GM21619 (cell line): ENCODE measurements around the gene GPR35.

ENCODE experiments used
- ATAC-seq: cut with Tn5 transposase; IDR thresholded peaks from one replicate; pipeline ENCODE4 v1.9.1; 2021; ENCODE audit not compliant: unreplicated experiment

Gene GPR35

GRCh38 chr2:240588669-240589068 is 36.6 kb upstream of the GPR35 start:
- no peak for ATAC-seq

- no peak for ATAC-seq
Measured at GRCh38 chr2:240589375-240589774, 35.9 kb upstream of the GPR35 start.

- no peak for ATAC-seq
Measured at GRCh38 chr2:240589850-240590525, 35.3 kb upstream of the GPR35 start.

- no peak for ATAC-seq
Measured at GRCh38 chr2:240590681-240591111, 34.6 kb upstream of the GPR35 start.

- ATAC-seq = no peak
Measured at GRCh38 chr2:240591226-240591625, 34.1 kb upstream of the GPR35 start.

GRCh38 chr2:240591784-240592183 is 33.5 kb upstream of the GPR35 start:
- ATAC-seq = no peak

GRCh38 chr2:240593026-240593702 is 32.1 kb upstream of the GPR35 start:
- no peak for ATAC-seq

- ATAC-seq = no peak
Measured at GRCh38 chr2:240593703-240594451, 31.4 kb upstream of the GPR35 start.

- no peak for ATAC-seq
Measured at GRCh38 chr2:240594511-240595380, 30.5 kb upstream of the GPR35 start.

- no peak for ATAC-seq
Measured at GRCh38 chr2:240595381-240596079, 29.8 kb upstream of the GPR35 start.

- ATAC-seq = no peak
Measured at GRCh38 chr2:240596080-240596460, 29.2 kb upstream of the GPR35 start.

GRCh38 chr2:240596491-240596931 is 28.8 kb upstream of the GPR35 start:
- ATAC-seq = no peak

- no peak for ATAC-seq
Measured at GRCh38 chr2:240597054-240597418, 28.2 kb upstream of the GPR35 start.

GRCh38 chr2:240597419-240598181 is 27.7 kb upstream of the GPR35 start:
- no peak for ATAC-seq

GRCh38 chr2:240598311-240598911 is 26.9 kb upstream of the GPR35 start:
- no peak for ATAC-seq

- no peak for ATAC-seq
Measured at GRCh38 chr2:240599141-240599583, 26.1 kb upstream of the GPR35 start.

GRCh38 chr2:240600451-240600961 is 24.8 kb upstream of the GPR35 start:
- no peak for ATAC-seq

- no peak for ATAC-seq
Measured at GRCh38 chr2:240601061-240601830, 24.0 kb upstream of the GPR35 start.
